Right atrium auricular region (tissue), 2 donors: ENCODE results near the gene SEPTIN10. TPM values are rescaled to one million over a fixed set of nuclear protein-coding genes. Genes with fewer than 3 reads are reported as not detected.

Experiments used
- DNase-seq: peaks from one replicate; pipeline ENCODE4 v3.0.0-alpha.2; 2019; ENCODE audit warnings: low spot score
- H3K27ac ChIP-seq, 2 donors: fragments of 200-600 bp; sonication (generic); 1 replicate in 1 of 2; 2 replicates in 1 of 2; pipeline ENCODE4 v1.5.1; 2016 to 2019
- H3K27me3 ChIP-seq, 2 donors: fragments of 200-600 bp; sonication (generic); one replicate each; pipeline versions ENCODE4 v1.5.1 to v1.6.0; 2017 to 2019
- H3K36me3 ChIP-seq: fragments of 200-600 bp; sonication (generic); one replicate; pipeline ENCODE4 v1.5.1; 2016
- H3K4me1 ChIP-seq, 2 donors: fragments of 200-600 bp; sonication (generic); one replicate each; pipeline versions ENCODE4 v1.5.1 to v1.6.0; 2017 to 2019
- H3K4me3 ChIP-seq, 2 donors: fragments of 200-600 bp; sonication (generic); 1 replicate in 1 of 2; 2 replicates in 1 of 2; pipeline ENCODE4 v1.5.1; 2017 to 2019; ENCODE audit warnings: mild to moderate bottlenecking in 1 of 2, moderate library complexity in 1 of 2
- H3K9me3 ChIP-seq, 2 donors: fragments of 200-600 bp; sonication (generic); one replicate each; pipeline ENCODE4 v1.5.1; 2019
- total RNA-seq, 2 donors: library from RNA; depleted of rRNA; stranded (reverse); fragments of >200 nt; gene quantifications; one replicate each; pipeline ENCODE4 v1.1.0, GENCODE V29; 2016
- TF ChIP-seq, protein P1 (sequence below), 2 donors: fragments of 200-600 bp; sonication (generic); IDR thresholded peaks; one replicate each; pipeline ENCODE4 v1.5.1; 2019; ENCODE audit warnings: antibody characterized with exemption in 2 of 2

Gene SEPTIN10
- total RNA-seq, 2 donors from 2014 or later = 47.0 to 61.7 TPM

DNA sequence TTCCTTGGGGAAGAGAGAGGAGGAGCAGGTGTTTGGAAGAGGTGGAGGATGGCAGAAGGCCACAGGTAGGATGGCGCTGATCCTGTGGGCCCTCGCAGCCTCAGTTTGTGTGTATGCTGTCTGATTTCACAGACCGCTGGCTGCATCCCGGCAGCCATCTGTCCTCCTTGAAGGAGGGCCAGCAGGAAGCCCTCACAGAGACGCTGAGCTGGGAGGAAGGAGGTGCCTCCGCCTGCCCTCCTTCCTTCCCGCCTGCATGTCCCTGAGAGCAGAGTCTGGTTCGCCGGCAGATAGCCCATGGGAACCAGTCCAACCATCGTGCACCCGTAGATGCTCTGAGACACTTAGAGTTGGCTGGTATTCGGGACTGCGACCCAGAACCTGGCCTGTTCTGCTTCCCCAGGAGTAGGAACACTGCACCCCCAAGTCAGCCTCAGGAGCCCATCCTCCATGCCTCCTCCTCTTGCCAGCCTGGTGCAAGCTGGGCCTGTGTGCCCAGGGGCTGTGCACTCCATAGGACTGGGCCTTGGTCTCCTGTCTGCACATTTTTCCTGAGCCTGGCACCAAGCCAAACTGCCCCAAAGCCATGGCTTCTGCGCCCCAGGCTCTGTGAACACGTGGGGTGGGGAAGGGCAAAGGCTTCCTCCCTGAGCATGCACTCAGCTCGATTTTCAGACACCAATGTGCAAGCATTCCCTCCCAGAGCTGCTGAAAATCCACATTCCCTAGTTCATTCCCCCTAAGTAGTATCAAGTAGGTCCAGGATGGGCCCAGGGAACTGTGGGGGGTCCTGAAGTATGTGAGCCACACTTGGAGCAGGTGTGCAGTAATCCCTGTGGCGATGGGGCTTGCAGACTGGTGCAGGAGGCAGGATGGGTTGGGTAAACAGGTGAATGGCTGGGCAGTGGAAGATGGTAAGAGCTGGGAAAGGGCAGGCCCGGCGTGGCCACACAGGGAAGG is 115.6 kb downstream of the SEPTIN10 start:
- DNase-seq = no peak
- Histone ChIP-seq H3K27me3 (no peaks in the 10 kb centered on the region), H3K9me3 (no peaks in the 10 kb centered on the region), H3K4me1 (peaks cover 0 to 17% of the 10 kb centered on the region in 2 donors), H3K4me3 (no peak overlapping the region), H3K36me3 (no peaks in the 10 kb centered on the region), H3K27ac (no peak overlapping the region)
- TF ChIP-seq, protein P1, sequence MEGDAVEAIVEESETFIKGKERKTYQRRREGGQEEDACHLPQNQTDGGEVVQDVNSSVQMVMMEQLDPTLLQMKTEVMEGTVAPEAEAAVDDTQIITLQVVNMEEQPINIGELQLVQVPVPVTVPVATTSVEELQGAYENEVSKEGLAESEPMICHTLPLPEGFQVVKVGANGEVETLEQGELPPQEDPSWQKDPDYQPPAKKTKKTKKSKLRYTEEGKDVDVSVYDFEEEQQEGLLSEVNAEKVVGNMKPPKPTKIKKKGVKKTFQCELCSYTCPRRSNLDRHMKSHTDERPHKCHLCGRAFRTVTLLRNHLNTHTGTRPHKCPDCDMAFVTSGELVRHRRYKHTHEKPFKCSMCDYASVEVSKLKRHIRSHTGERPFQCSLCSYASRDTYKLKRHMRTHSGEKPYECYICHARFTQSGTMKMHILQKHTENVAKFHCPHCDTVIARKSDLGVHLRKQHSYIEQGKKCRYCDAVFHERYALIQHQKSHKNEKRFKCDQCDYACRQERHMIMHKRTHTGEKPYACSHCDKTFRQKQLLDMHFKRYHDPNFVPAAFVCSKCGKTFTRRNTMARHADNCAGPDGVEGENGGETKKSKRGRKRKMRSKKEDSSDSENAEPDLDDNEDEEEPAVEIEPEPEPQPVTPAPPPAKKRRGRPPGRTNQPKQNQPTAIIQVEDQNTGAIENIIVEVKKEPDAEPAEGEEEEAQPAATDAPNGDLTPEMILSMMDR (IDR thresholded peaks at IDR 0.05) = no peak

DNA sequence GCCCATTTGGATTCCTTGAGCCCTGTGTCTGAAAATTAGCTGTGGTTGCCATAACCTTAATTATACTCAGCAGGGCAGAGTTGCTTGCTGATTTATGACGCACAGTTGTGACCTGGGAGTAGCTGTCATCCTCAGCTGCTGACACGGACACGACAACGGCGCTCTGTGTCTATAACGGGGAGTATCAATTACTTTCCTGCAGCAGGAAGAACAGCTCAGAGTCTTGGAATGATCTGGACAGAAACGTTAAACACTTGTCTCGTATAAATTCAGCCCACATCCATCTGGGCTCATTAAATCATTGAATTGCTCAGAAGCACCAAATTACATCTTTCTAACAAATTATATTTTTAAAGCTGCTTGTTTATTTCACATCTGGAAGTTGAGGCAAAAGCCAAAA is 116.3 kb downstream of the SEPTIN10 start:
- Histone ChIP-seq H3K27me3 (no peaks in the 10 kb centered on the region), H3K4me3 (no peak overlapping the region), H3K9me3 (no peaks in the 10 kb centered on the region), H3K4me1 (peaks cover 0 to 17% of the 10 kb centered on the region in 2 donors), H3K36me3 (no peaks in the 10 kb centered on the region), H3K27ac (no peak overlapping the region)
- no peak for DNase-seq
- TF ChIP-seq, protein P1 (IDR thresholded peaks at IDR 0.05) = no peak

DNA sequence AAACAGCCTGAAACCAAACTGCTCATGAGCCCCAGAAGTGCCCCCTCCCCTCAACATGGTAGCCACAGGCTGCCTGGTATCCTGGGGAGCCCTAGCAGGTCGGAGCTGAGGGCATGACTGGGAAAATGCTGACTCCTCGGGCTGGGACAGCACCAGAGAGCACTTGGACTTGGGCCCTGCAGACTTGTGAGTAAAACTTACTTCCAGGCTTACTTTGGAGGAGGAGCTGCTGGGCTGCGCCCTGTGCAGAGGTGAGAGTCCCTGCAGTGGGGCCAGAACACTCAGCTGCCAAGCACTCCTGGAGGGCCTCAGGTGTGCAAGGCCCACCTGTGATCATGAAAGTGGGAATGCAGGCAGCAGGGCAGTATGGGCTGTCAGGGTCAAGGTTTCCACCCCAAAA is 119.4 kb downstream of the SEPTIN10 start:
- H3K27ac ChIP-seq = no peak overlapping the region
- no peaks in the 10 kb centered on the region for H3K9me3 ChIP-seq
- H3K36me3 ChIP-seq = no peaks in the 10 kb centered on the region
- no peak overlapping the region for H3K4me3 ChIP-seq
- H3K4me1 ChIP-seq = peaks cover 0 to 17% of the 10 kb centered on the region in 2 donors
- DNase-seq = no peak
- TF ChIP-seq, protein P1 (IDR thresholded peaks at IDR 0.05) = no peak
- no peaks in the 10 kb centered on the region for H3K27me3 ChIP-seq

DNA sequence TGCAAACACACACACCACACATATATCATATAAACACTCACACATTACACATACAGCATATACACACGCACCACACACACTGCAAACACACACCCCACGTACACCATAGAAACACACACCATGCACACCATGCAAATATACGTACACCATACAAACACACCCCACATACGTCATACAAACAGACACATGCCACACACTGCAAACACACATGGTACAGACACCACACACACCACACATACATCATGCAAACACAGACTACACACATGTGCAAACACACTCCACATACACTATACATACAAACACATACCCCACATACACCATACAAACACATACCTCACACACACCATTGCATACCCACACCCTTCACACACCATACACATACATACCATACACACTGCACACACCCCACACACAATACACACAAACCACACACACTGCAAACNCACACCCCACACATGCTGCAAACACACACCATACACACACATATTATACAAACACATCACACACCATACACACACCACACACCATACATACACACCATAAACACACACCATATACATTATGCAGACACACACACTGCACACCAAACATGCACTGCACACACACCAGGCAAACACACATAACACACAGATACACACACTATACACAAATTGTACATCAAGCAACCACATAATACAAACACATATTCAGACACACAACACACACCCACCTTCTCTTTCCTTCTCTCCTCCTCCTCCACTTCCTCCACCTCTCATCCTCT is 120.4 kb downstream of the SEPTIN10 start:
- H3K27me3 ChIP-seq = no peaks in the 10 kb centered on the region
- H3K4me1 ChIP-seq = peaks cover 0 to 17% of the 10 kb centered on the region in 2 donors
- no peaks in the 10 kb centered on the region for H3K9me3 ChIP-seq
- no peak overlapping the region for H3K4me3 ChIP-seq
- H3K36me3 ChIP-seq = no peaks in the 10 kb centered on the region
- DNase-seq = no peak
- TF ChIP-seq, protein P1 (IDR thresholded peaks at IDR 0.05) = no peak
- H3K27ac ChIP-seq = no peak overlapping the region

Other genes with a start within 250 kb of the SEPTIN10 start
- gene SOWAHC, start 398 bp upstream of the SEPTIN10 start, total RNA-seq = 1 to 10 TPM; 3.0 to 5.3 TPM
- 10 to 100 TPM; 11.3 to 14.9 TPM for gene RGPD5, start 180.3 kb upstream of the SEPTIN10 start, total RNA-seq